Loucy (cell line): ENCODE measurements around the gene ACCS.
A peak's percentile ranks its signal among the peaks of the same experiment; 100 is the strongest.

Source experiments
- H2AFZ ChIP-seq: fragments of 200-600 bp; sonication (generic); 2 replicates; pipeline ENCODE4 v1.6.0; 2016; ENCODE audit warnings: antibody characterized with exemption, mild to moderate bottlenecking, low read length, moderate library complexity
- H3F3A ChIP-seq: fragments of 200-600 bp; 2 replicates; pipeline ENCODE4 v1.6.0; 2016; ENCODE audit warnings: antibody characterized with exemption, low read depth, mild to moderate bottlenecking
- H3K27me3 ChIP-seq: fragments of 200-600 bp; sonication (generic); 2 replicates; pipeline ENCODE4 v1.6.1; 2014; ENCODE audit warnings: low read length, mild to moderate bottlenecking; ENCODE audit not compliant: insufficient read depth, poor library complexity, severe bottlenecking
- H3K36me3 ChIP-seq: fragments of 200-600 bp; sonication (generic); 2 replicates; pipeline ENCODE4 v1.6.1; 2016; ENCODE audit warnings: low read length; ENCODE audit not compliant: insufficient read depth
- H3K4me1 ChIP-seq: fragments of 200-600 bp; sonication (generic); 2 replicates; pipeline ENCODE4 v1.5.1; 2014; ENCODE audit warnings: low read length, mild to moderate bottlenecking; ENCODE audit not compliant: insufficient read depth, poor library complexity, severe bottlenecking
- H3K4me2 ChIP-seq: fragments of 200-600 bp; sonication (generic); 2 replicates; pipeline ENCODE4 v1.6.0; 2014; ENCODE audit warnings: antibody characterized with exemption, low read length, low read depth, mild to moderate bottlenecking; ENCODE audit not compliant: poor library complexity, severe bottlenecking
- H3K4me3 ChIP-seq: fragments of 200-600 bp; sonication (generic); 2 replicates; pipeline ENCODE4 v1.5.1; 2014; ENCODE audit warnings: low read length, mild to moderate bottlenecking, mixed read lengths; ENCODE audit not compliant: poor library complexity, severe bottlenecking
- H3K79me2 ChIP-seq: fragments of 200-600 bp; sonication (generic); 2 replicates; pipeline ENCODE4 v1.6.1; 2014; ENCODE audit warnings: low read length; ENCODE audit not compliant: insufficient read depth
- H3K9ac ChIP-seq: fragments of 200-600 bp; sonication (generic); 2 replicates; pipeline ENCODE4 v1.6.0; 2014; ENCODE audit warnings: mild to moderate bottlenecking, low read depth, low read length, moderate library complexity; ENCODE audit not compliant: poor library complexity, severe bottlenecking
- H3K9me2 ChIP-seq: fragments of 200-600 bp; sonication (generic); replicated peaks from 2 replicates; pipeline ENCODE4 v1.6.1; 2016; ENCODE audit warnings: low read depth, low read length, mixed read lengths
- H3K9me3 ChIP-seq: fragments of 200-600 bp; sonication (generic); 2 replicates; pipeline ENCODE4 v1.6.1; 2014; ENCODE audit warnings: mild to moderate bottlenecking, antibody characterized with exemption, low read length, low read depth; ENCODE audit not compliant: insufficient read depth
- H4K20me1 ChIP-seq: fragments of 200-600 bp; sonication (generic); 2 replicates; pipeline ENCODE4 v1.6.0; 2014; ENCODE audit warnings: antibody characterized with exemption, low read length, mild to moderate bottlenecking; ENCODE audit not compliant: insufficient read depth, poor library complexity, severe bottlenecking
- EZH2phosphoT487 ChIP-seq: fragments of 200-600 bp; IDR thresholded peaks from 2 replicates; pipeline ENCODE4 v1.6.1; 2018; ENCODE audit warnings: antibody characterized with exemption, mild to moderate bottlenecking, moderate library complexity, borderline replicate concordance
- TF ChIP-seq, protein P1 (sequence below): fragments of 200-600 bp; sonication (generic); conservative IDR thresholded peaks from 2 replicates; pipeline ENCODE4 v1.5.1; 2014; ENCODE audit warnings: mild to moderate bottlenecking, antibody characterized with exemption, low read length

Gene ACCS

DNA sequence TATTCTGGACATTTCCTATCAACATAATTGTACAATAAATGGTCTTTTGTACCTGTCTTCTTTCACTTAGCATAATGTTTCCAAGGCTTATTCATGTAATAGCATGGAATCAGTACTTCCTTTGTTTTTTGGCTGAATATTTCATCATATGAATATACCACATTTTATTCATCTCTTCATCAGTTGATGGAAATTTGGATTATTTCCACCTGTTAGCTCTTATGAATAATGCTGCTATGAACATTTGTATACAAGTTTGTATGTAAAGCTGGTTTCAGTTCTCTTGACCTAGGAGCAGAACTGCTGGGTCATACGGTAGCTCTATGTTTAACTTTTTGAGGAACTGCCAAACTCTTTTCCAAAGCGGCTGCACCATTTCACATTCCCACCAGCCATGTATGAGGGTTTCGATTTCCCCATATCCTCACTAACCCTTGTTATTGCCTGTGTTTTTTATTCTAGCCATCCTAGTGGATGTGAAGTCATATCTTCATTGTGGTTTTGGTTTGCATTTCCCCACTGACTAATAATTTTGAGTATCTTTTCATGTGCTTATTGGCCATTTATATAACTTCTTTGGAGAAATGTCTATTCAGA lies 50.3 kb downstream of the ACCS start:
- Histone ChIP-seq H3K9ac (no peak overlapping the region), H3K9me2 (no peaks in the 10 kb centered on the region), H3K4me2 (no peak overlapping the region), H3K9me3 (no peaks in the 10 kb centered on the region), H3K36me3 (peaks cover 76% of the 10 kb centered on the region), H3K79me2 (no peaks in the 10 kb centered on the region), H2AFZ (no peak overlapping the region), H3F3A (no peaks in the 10 kb centered on the region), H3K27me3 (no peaks in the 10 kb centered on the region), H4K20me1 (no peaks in the 10 kb centered on the region), H3K4me3 (no peak overlapping the region), H3K4me1 (no peaks in the 10 kb centered on the region)
- no peak for TF ChIP-seq EZH2phosphoT487
- TF ChIP-seq, protein P1, sequence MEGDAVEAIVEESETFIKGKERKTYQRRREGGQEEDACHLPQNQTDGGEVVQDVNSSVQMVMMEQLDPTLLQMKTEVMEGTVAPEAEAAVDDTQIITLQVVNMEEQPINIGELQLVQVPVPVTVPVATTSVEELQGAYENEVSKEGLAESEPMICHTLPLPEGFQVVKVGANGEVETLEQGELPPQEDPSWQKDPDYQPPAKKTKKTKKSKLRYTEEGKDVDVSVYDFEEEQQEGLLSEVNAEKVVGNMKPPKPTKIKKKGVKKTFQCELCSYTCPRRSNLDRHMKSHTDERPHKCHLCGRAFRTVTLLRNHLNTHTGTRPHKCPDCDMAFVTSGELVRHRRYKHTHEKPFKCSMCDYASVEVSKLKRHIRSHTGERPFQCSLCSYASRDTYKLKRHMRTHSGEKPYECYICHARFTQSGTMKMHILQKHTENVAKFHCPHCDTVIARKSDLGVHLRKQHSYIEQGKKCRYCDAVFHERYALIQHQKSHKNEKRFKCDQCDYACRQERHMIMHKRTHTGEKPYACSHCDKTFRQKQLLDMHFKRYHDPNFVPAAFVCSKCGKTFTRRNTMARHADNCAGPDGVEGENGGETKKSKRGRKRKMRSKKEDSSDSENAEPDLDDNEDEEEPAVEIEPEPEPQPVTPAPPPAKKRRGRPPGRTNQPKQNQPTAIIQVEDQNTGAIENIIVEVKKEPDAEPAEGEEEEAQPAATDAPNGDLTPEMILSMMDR = no peak

DNA sequence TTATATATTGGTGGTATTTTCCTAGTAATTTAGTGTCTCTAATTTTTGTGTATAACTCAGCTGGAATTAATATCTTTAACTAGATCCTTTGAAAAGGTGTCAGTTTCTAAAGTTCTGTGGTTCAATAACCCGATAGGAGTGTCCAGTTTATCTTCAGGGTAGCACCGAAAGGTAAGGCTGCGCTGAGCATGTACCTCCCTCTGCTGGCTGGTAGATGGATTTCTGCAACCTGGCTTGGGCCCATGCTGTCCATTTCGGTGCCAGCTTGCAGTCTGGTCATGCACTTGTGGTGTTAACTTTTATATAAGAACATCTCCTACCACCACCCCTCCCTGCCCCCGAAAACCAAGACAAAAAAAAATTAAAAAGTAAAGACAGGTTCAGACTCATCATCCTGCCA lies 54.1 kb downstream of the ACCS start:
- TF ChIP-seq EZH2phosphoT487 = no peak
- TF ChIP-seq, protein P1 = peak; percentile 52

DNA sequence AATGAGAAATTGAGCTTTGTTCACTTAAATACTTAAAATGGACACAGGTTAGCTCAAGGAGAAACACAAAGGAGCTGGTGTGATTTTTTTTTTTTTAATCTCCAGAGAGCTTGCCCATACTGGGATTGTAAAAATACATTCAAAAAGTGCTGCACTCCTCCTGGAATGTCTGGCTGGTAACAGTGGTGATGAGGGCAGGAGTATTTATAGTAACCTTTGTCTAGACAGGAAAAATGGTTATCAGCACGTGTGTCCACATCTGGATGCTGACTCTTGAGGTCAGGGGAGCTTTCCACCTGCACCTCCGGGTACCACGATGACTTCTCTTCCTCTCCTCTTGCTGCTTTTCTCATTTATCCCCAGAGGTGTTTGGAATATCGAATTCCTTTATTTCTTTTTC lies 59.5 kb downstream of the ACCS start:
- Histone ChIP-seq H3K9ac (no peak overlapping the region), H3K4me2 (no peak overlapping the region), H3K79me2 (no peaks in the 10 kb centered on the region), H2AFZ (no peak overlapping the region), H3K27me3 (no peaks in the 10 kb centered on the region), H3K4me3 (no peak overlapping the region), H3K4me1 (peaks cover 6% of the 10 kb centered on the region), H3K36me3 (peaks cover 73% of the 10 kb centered on the region; the same call in 1 of the 2 replicates), H3K9me3 (no peaks in the 10 kb centered on the region), H3F3A (no peaks in the 10 kb centered on the region), H4K20me1 (no peaks in the 10 kb centered on the region), H3K9me2 (no peaks in the 10 kb centered on the region)
- TF ChIP-seq, protein P1 = no peak
- TF ChIP-seq EZH2phosphoT487 = no peak

More for the DNA sequence above, 54.1 kb downstream of the ACCS start:
- Histone ChIP-seq H3K4me2 (no peak overlapping the region), H3K79me2 (no peaks in the 10 kb centered on the region), H3F3A (no peaks in the 10 kb centered on the region), H3K9ac (no peak overlapping the region), H3K9me3 (no peaks in the 10 kb centered on the region), H2AFZ (no peak overlapping the region), H3K4me1 (peaks cover 6% of the 10 kb centered on the region), H3K9me2 (no peaks in the 10 kb centered on the region), H3K4me3 (no peak overlapping the region), H4K20me1 (no peaks in the 10 kb centered on the region), H3K36me3 (peaks cover 58% of the 10 kb centered on the region), H3K27me3 (no peaks in the 10 kb centered on the region)
